A673 (cell line): Measurements from ENCODE around the gene CDC42BPA. TPM values are rescaled to one million over a fixed set of nuclear protein-coding genes. Genes with fewer than 3 reads are reported as not detected.

Source experiments
- BruUV-seq: library from RNA; stranded (reverse); fragments of 400-500 nt; replicated peaks from 2 replicates; lab custom pipeline; 2021; lab: Mats Ljungman, UMichigan
- CTCF ChIA-PET: fragments of 300-600 bp; sonication (Branson Sonifier 250); formaldehyde crosslinking; loops from one replicate; lab custom pipeline; 2022; ENCODE audit warnings: antibody characterized with exemption; lab: Charles Lee
- POLR2A ChIA-PET: fragments of 300-600 bp; sonication (Branson Sonifier 250); formaldehyde crosslinking; loops from one replicate; lab custom pipeline; 2022; ENCODE audit warnings: antibody characterized with exemption; ENCODE audit not compliant: low non-redundant PET; lab: Charles Lee
- DNase-seq: peaks from one replicate; pipeline ENCODE4 v3.0.0-alpha.2; 2015; ENCODE audit warnings: low spot score
- H3K27ac ChIP-seq: fragments of 200-600 bp; sonication (generic); 2 replicates; pipeline ENCODE4 v1.5.1; 2016; ENCODE audit warnings: mixed run types, low read depth, mild to moderate bottlenecking, mixed read lengths, antibody characterized with exemption, low read length; ENCODE audit not compliant: poor library complexity, severe bottlenecking
- H3K27me3 ChIP-seq: fragments of 200-600 bp; sonication (generic); replicated peaks from 2 replicates; pipeline ENCODE4 v1.6.1; 2017; ENCODE audit warnings: mixed run types, low read depth, mild to moderate bottlenecking, mixed read lengths, antibody characterized with exemption, low read length; ENCODE audit not compliant: insufficient read depth, poor library complexity
- H3K36me3 ChIP-seq: fragments of 200-600 bp; sonication (generic); 2 replicates; pipeline ENCODE4 v1.6.1; 2016; ENCODE audit warnings: mixed run types, mild to moderate bottlenecking, mixed read lengths, antibody characterized with exemption, low read length; ENCODE audit not compliant: insufficient read depth, poor library complexity, severe bottlenecking
- H3K4me1 ChIP-seq: fragments of 200-600 bp; sonication (generic); 2 replicates; pipeline ENCODE4 v1.6.1; 2017; ENCODE audit warnings: mixed run types, mild to moderate bottlenecking, mixed read lengths, antibody characterized with exemption, low read length; ENCODE audit not compliant: insufficient read depth, poor library complexity, severe bottlenecking
- H3K4me3 ChIP-seq: fragments of 200-600 bp; sonication (generic); 2 replicates; pipeline ENCODE4 v1.5.1; 2016; ENCODE audit warnings: low read depth, mixed run types, mild to moderate bottlenecking, mixed read lengths, low read length; ENCODE audit not compliant: poor library complexity, severe bottlenecking
- H3K9me3 ChIP-seq: fragments of 200-600 bp; sonication (generic); 2 replicates; pipeline ENCODE4 v1.6.1; 2016; ENCODE audit warnings: mixed run types, low read depth, mild to moderate bottlenecking, mixed read lengths, antibody characterized with exemption, low read length; ENCODE audit not compliant: poor library complexity, severe bottlenecking
- CTCF ChIP-seq: fragments of 300-800, 200-600 bp; sonication (generic); conservative IDR thresholded peaks from 2 replicates; pipeline ENCODE4 v1.5.1; 2017; ENCODE audit warnings: low read depth, mild to moderate bottlenecking, antibody characterized with exemption, low read length, moderate library complexity, mixed read lengths
- EZH2 ChIP-seq: fragments of 200-600 bp; sonication (generic); IDR thresholded peaks from 2 replicates; pipeline ENCODE4 v1.6.1; 2017; ENCODE audit warnings: borderline replicate concordance, low read depth, mild to moderate bottlenecking, mixed read lengths, antibody characterized with exemption, low read length; ENCODE audit not compliant: poor library complexity, severe bottlenecking
- intact Hi-C: fragments of 100-400 bp; cut with micrococcal nuclease; formaldehyde crosslinking; loops from one replicate; pipeline ENCODE4 v1.10.0; 2022; ENCODE audit not compliant: unreplicated experiment
- total RNA-seq: library from RNA; stranded (reverse); gene quantifications from 2 replicates; pipeline ENCODE4 v1.2.3, GENCODE V29; 2021

The CDC42BPA gene
- total RNA-seq, 1 experiment from 2014 or later: 21.7 TPM

- Histone ChIP-seq H3K4me1 (peaks cover 12% of the 10 kb centered on the region), H3K27me3 (no peaks in the 10 kb centered on the region), H3K9me3 (no peaks in the 10 kb centered on the region), H3K4me3 (peak overlapping the region; percentile 61), H3K36me3 (no peaks in the 10 kb centered on the region), H3K27ac (no peak overlapping the region)
- ChIA-PET POLR2A (no interaction called here), CTCF (no interaction called here)
- no peak for DNase-seq
- BruUV-seq: no TSS peak
- intact Hi-C loops: no loop called here
- no peak for TF ChIP-seq CTCF
- no peak for TF ChIP-seq EZH2
Measured at GRCh38 chr1:226940806-226941067, 377.6 kb downstream of the CDC42BPA start.

- intact Hi-C loops: no loop called here
- Histone ChIP-seq H3K4me1 (peaks cover 12% of the 10 kb centered on the region), H3K4me3 (peak within 1 kb of the TSS; percentile 61), H3K36me3 (no peaks in the 10 kb centered on the region), H3K9me3 (no peaks in the 10 kb centered on the region), H3K27ac (peak within 1 kb of the TSS; percentile 90), H3K27me3 (no peaks in the 10 kb centered on the region)
- TF ChIP-seq EZH2 (no peak), CTCF (no peak)
- no TSS peak for BruUV-seq
- ChIA-PET CTCF (no interaction called here), POLR2A (no interaction called here)
- DNase-seq: peak; percentile 100
Measured at GRCh38 chr1:226940029-226940805, 378.1 kb downstream of the CDC42BPA start, which contains the start of gene COQ8A. TSS of gene COQ8A (plus strand) at chr1:226940294. CDS start at chr1:226961386, 21,092 bp downstream.

Other genes with a start within 250 kb of the CDC42BPA start
- gene ZNF678, start 245.1 kb upstream of the CDC42BPA start, total RNA-seq: 10.2 and 10.9 TPM in 2 replicates